K562 (cell line): ENCODE measurements around the gene CACNA1C. TPM values are rescaled to one million over a fixed set of nuclear protein-coding genes. Genes with fewer than 3 reads are reported as not detected.

Experiments
- ATAC-seq: fragments of 200-7000 bp; cut with Tn5 transposase; 3 replicates; pipeline ENCODE4 v1.9.1; 2020; ENCODE audit warnings: moderate library complexity
- BruUV-seq: library from RNA; stranded (reverse); fragments of 400-500 nt; replicated peaks from 2 replicates; lab custom pipeline; 2021; lab: Mats Ljungman, UMichigan
- CTCF ChIA-PET: fragments of 300-600 bp; formaldehyde crosslinking; extraction: SDS; loops from one replicate; lab custom pipeline; 2021; ENCODE audit warnings: low intra/inter-chr PET ratio; lab: Yijun Ruan, JAX
- POLR2A ChIA-PET: fragments of 300-600, 350-650 bp; sonication (Branson Sonifier 250); formaldehyde crosslinking; extraction: SDS; loops from one replicate; lab custom pipeline; 2021; ENCODE audit warnings: antibody characterized with exemption, inconsistent platforms; lab: Yijun Ruan, JAX
- DNase-seq, 4 experiments: peaks; one replicate each; pipeline versions ENCODE4 v3.0.0 to v3.0.0-alpha.2; 2011 to 2018; ENCODE audit warnings: low spot score in 3 of 4, mixed read lengths in 3 of 4; ENCODE audit errors: extremely low read depth in 1 of 4
- FAIRE-seq: peaks from 2 replicates; lab custom pipeline; 2011; peaks lifted over from hg19 to GRCh38; lab: Jason Lieb, UNC
- H2AFZ ChIP-seq: 2 replicates; pipeline ENCODE4 v1.6.0; 2011; ENCODE audit warnings: low read depth, low read length, control low read depth, inconsistent platforms
- H3K27ac ChIP-seq: fragments of 200-600 bp; 3 replicates; pipeline ENCODE4 v1.8.0; 2011; ENCODE audit warnings: low read depth, mild to moderate bottlenecking, control low read depth, inconsistent platforms, low read length, moderate library complexity, mixed read lengths; ENCODE audit errors: extremely low read depth
- H3K27me3 ChIP-seq, 2 experiments: fragments of 300-600 bp in 1 of 2; 2 replicates in 1 of 2; 3 replicates in 1 of 2; pipeline versions ENCODE4 v1.6.0 to v1.8.0; 2011; ENCODE audit warnings: inconsistent platforms in 2 of 2, low read length in 2 of 2, mild to moderate bottlenecking in 1 of 2, mixed read lengths in 1 of 2, moderate library complexity in 1 of 2; ENCODE audit not compliant: control insufficient read depth in 2 of 2, insufficient read depth in 2 of 2
- H3K36me3 ChIP-seq: fragments of 300-600 bp; 3 replicates; pipeline ENCODE4 v1.8.0; 2011; ENCODE audit warnings: mild to moderate bottlenecking, low read length, inconsistent platforms; ENCODE audit not compliant: control insufficient read depth, insufficient read depth
- H3K4me1 ChIP-seq, 2 experiments: fragments of 200-600 bp in 1 of 2; replicated peaks in 1 of 2; 2 replicates in 1 of 2; 3 replicates in 1 of 2; pipeline versions ENCODE4 v1.5.1 to v1.8.0; 2011; ENCODE audit warnings: inconsistent platforms in 2 of 2, low read length in 2 of 2, mild to moderate bottlenecking in 1 of 2, mixed read lengths in 1 of 2, moderate library complexity in 1 of 2; ENCODE audit not compliant: control insufficient read depth in 2 of 2, insufficient read depth in 2 of 2
- H3K4me2 ChIP-seq: 2 replicates; pipeline ENCODE4 v1.6.1; 2011; ENCODE audit warnings: low read length, control low read depth, inconsistent platforms, mixed read lengths; ENCODE audit not compliant: insufficient read depth
- H3K4me3 ChIP-seq: fragments of 200-600 bp; sonication (generic), shearing (Covaris generic); 2 replicates; pipeline ENCODE4 v1.5.1; 2016; ENCODE audit warnings: control low read depth, inconsistent platforms
- H3K79me2 ChIP-seq: fragments of 200-600 bp; 3 replicates; pipeline ENCODE4 v1.8.0; 2011; ENCODE audit warnings: low read length, inconsistent platforms; ENCODE audit not compliant: control insufficient read depth, insufficient read depth
- H3K9ac ChIP-seq, 2 experiments: 2 replicates each; pipeline versions ENCODE4 v1.6.0 to v1.6.1; 2011; ENCODE audit warnings: low read depth in 2 of 2, low read length in 2 of 2, control low read depth in 1 of 2, inconsistent platforms in 1 of 2, mild to moderate bottlenecking in 1 of 2, mixed read lengths in 1 of 2; ENCODE audit not compliant: insufficient read depth in 1 of 2
- H3K9me1 ChIP-seq: one replicate; pipeline ENCODE4 v1.6.0; 2011; ENCODE audit warnings: inconsistent platforms, mild to moderate bottlenecking, low read length, moderate library complexity; ENCODE audit not compliant: control insufficient read depth, insufficient read depth
- H3K9me3 ChIP-seq: replicated peaks from 2 replicates; pipeline ENCODE4 v1.5.1; 2011; ENCODE audit warnings: low read depth, low read length, inconsistent platforms; ENCODE audit not compliant: control insufficient read depth, insufficient read depth
- H4K20me1 ChIP-seq: replicated peaks from 2 replicates; pipeline ENCODE4 v1.6.1; 2011; ENCODE audit warnings: low read length, inconsistent platforms, mixed read lengths; ENCODE audit not compliant: control insufficient read depth, insufficient read depth
- AFF4 ChIP-seq: sonication (generic); formaldehyde crosslinking; IDR thresholded peaks from 2 replicates; pipeline ENCODE4 v1.8.0; 2023; ENCODE audit warnings: mild to moderate bottlenecking, missing genetic modification reagents
- C11orf30 ChIP-seq: fragments of 450-650 bp; IDR thresholded peaks from 2 replicates; pipeline ENCODE4 v1.6.1; 2016; ENCODE audit warnings: low read depth, mild to moderate bottlenecking
- FOXM1 ChIP-seq, 2 experiments: fragments of 450-650 bp in 1 of 2; sonication (generic) in 1 of 2; formaldehyde crosslinking in 1 of 2; IDR thresholded peaks; 2 replicates each; pipeline versions ENCODE4 v1.6.1 to v1.9.0; 2017 to 2022; ENCODE audit warnings: low read depth in 2 of 2, mild to moderate bottlenecking in 2 of 2, missing genetic modification reagents in 1 of 2, moderate library complexity in 1 of 2
- WGBS: fragments of 100-300 bp; shearing (Covaris generic); methylation state at CpG from one replicate; pipeline ENCODE4 v1.1.6; 2016; ENCODE audit warnings: low coverage, mixed read lengths; ENCODE audit not compliant: insufficient coverage; ENCODE audit errors: missing lambda C conversion rate; 5-methylcytosine and 5-hydroxymethylcytosine counted together
- in situ Hi-C: fragments of 300-500 bp; cut with MboI; formaldehyde crosslinking; loops from 4 replicates; pipeline ENCODE4 v1.15.0; 2018; ENCODE audit warnings: inconsistent platforms, mixed read lengths
- intact Hi-C: fragments of 100-400 bp; cut with micrococcal nuclease; formaldehyde crosslinking; loops from 2 replicates; pipeline ENCODE4 v1.14.2; 2022
- polyA plus RNA-seq, 8 experiments: library from polyadenylated mRNA; depleted of rRNA in 4 of 8; stranded (reverse) in 5 of 8; unstranded in 3 of 8; fragments of >200 nt; fragmentation: Nextera tagmentation in 2 of 8; fragmentation: Illumina TruSeq in 1 of 8; extraction: Ambion mirVana in 2 of 8; extraction: Trizol in 1 of 8; gene quantifications; 2 replicates each; pipeline versions ENCODE4 v1.2.1 to v1.2.3, GENCODE V29; 2011 to 2014; ENCODE audit warnings: inconsistent platforms in 1 of 8, missing spikeins in 1 of 8
- total RNA-seq, 7 experiments: library from RNA; depleted of rRNA in 6 of 7; stranded (reverse); fragments of >200 nt in 6 of 7; fragmentation: Illumina TruSeq in 2 of 7; extraction: Trizol in 2 of 7; gene quantifications; 2 replicates each; pipeline versions ENCODE4 v1.2.1 to v1.2.3, GENCODE V29; 2011 to 2021; ENCODE audit warnings: low replicate concordance in 1 of 7

The CACNA1C gene
- total and polyA plus RNA-seq, 9 of the 15 experiments (the other 6 are each of a cell fraction or from before 2014, with no cell fraction given), result not detected

- no peaks in the 10 kb centered on the region for H3K4me1 ChIP-seq
- H3K4me2 ChIP-seq, result no peak overlapping the region
- no peak for FAIRE-seq
- no peak for ATAC-seq
- ChIA-PET CTCF (no interaction called here), POLR2A (no interaction called here)
- H3K36me3 ChIP-seq, result no peaks in the 10 kb centered on the region
- H2AFZ ChIP-seq, result no peak overlapping the region
- H3K27ac ChIP-seq, result no peak overlapping the region
- in situ Hi-C loops (no loop called here), intact Hi-C loops (no loop called here)
- H4K20me1 ChIP-seq, result no peaks in the 10 kb centered on the region
- H3K4me3 ChIP-seq, result no peak overlapping the region
- WGBS, result 1% methylated on average over 9 of the region's 9 CpGs
- no peaks in the 10 kb centered on the region for H3K79me2 ChIP-seq
- TF ChIP-seq C11orf30, result no peak
- no peak for TF ChIP-seq AFF4 (CRISPR knock-in tag)
- no peak for TF ChIP-seq FOXM1 (IDR thresholded peaks at IDR 0.05; ENCODE audit: low read depth)
- TF ChIP-seq FOXM1 (CRISPR knock-in tag; IDR thresholded peaks at IDR 0.05; ENCODE audit: low read depth), result no peak
- no TSS peak for BruUV-seq
- H3K9me1 ChIP-seq, result no peaks in the 10 kb centered on the region
- no peaks in the 10 kb centered on the region for H3K9me3 ChIP-seq
- no peak for DNase-seq
- no peak overlapping the region for H3K9ac ChIP-seq
- H3K27me3 ChIP-seq, result peaks cover 2 to 44% of the 10 kb centered on the region in 2 experiments; a peak in 2 of 5 replicates
Measured at GRCh38 chr12:2179953-2180736, 127.4 kb downstream of the CACNA1C start.
